Activated T-cell treated with anti-CD3 and anti-CD28 coated beads, Interleukin-2, amount 50 U/mL, for 48 hours (primary cell): ENCODE measurements around the gene IRF3.

Experiments
- DNase-seq, 2 experiments: peaks; one replicate each; pipeline ENCODE4 v3.0.0-alpha.2; 2020

IRF3 gene

DNA sequence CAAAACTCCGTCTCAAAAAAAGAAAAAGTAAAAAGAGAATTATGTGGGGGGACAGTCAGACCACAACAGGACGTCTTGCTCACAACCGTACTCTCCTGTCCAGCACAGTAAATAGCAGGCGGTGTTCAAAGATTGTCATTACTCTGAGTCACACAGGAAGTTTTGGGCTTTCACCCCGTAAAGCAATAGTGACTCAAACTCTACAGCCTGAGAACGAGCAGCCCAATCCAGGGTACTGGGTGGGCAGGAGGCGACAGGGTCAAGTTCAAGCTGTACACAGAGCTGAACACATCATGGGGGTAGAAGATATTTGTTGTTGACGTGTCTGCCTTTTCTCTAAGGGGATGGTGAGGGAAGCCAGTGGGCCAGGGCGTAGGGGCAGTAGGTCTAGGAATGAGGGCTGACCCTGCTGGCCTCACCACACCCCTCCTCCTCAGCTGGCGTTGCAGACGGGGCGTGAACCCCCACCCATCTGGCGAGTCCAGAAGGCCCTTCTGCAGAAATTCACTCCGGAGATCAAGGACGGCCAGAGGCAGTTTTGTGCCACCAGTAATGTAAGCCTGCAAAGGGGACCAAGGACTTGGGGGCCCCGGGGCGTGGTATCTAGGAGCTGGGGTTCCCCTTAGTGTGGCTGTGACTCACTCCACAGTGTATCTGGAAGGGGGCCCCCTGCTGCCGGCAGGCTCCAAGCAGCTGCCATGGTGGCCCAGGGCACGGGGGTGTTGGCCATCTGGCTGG, 51.4 kb downstream of the IRF3 start:
- DNase-seq: peak; percentile 44 to 55

- no peak for DNase-seq
Observed at GRCh38 chr19:49613374-49613773, 52.3 kb downstream of the IRF3 start.
